Prostate gland (tissue), 2 donors: ENCODE results near the gene LRRC31. TPM values are rescaled to one million over a fixed set of nuclear protein-coding genes. Genes with fewer than 3 reads are reported as not detected.

Source experiments
- total RNA-seq, 2 donors: library from RNA; depleted of rRNA; stranded (reverse); fragments of >200 nt; gene quantifications; one replicate each; pipeline ENCODE4 v1.1.0, GENCODE V29; 2016

Gene LRRC31
- total RNA-seq, 2 donors from 2014 or later = 0.91 to 1.1 TPM

Other genes with a start within 250 kb of the LRRC31 start
- gene MECOM, start 206.2 kb downstream of the LRRC31 start, total RNA-seq = 10 to 100 TPM; 14.5 to 15.4 TPM
- gene TERC, start 104.9 kb downstream of the LRRC31 start, total RNA-seq = 1,000 to 10,000 TPM in 1 of 2 donors, 100 to 1,000 TPM in 1; 128 to 1,013 TPM
- gene ACTRT3, start 100.4 kb downstream of the LRRC31 start, total RNA-seq = 1 to 10 TPM in 1 of 2 donors, under 1 TPM in 1; 0.46 to 4.5 TPM
- 10 to 100 TPM; 13.5 to 19.9 TPM for gene MYNN, start 96.5 kb downstream of the LRRC31 start, total RNA-seq
- under 1 TPM in 1 of 2 donors, not detected in 1; 0.74 TPM for gene LRRIQ4, start 57.1 kb downstream of the LRRC31 start, total RNA-seq
- gene LRRC34, start 57.0 kb downstream of the LRRC31 start, total RNA-seq = 1 to 10 TPM; 2.8 to 5.4 TPM
- gene SAMD7, start 41.6 kb upstream of the LRRC31 start, total RNA-seq = 1 to 10 TPM in 1 of 2 donors, not detected in 1; 1.5 TPM
- gene SEC62, start 96.9 kb upstream of the LRRC31 start, total RNA-seq = 10 to 100 TPM; 50.4 to 54.0 TPM
- 10 to 100 TPM; 27.4 to 88.9 TPM for gene GPR160, start 168.1 kb upstream of the LRRC31 start, total RNA-seq